Stimulated activated CD4-positive, alpha-beta T cell treated with anti-CD3 and anti-CD28 coated beads, Interleukin-2, amount 100 ng/mL, for 4 hours (primary cell): ENCODE results near the gene MLST8.
A peak's percentile ranks its signal among the peaks of the same experiment; 100 is the strongest.

Experiments
- DNase-seq: peaks from one replicate; pipeline ENCODE4 v3.0.0-alpha.2; 2020; ENCODE audit warnings: low read depth

The MLST8 gene

GRCh38 chr16:2205104-2205966 lies at the start of gene MLST8:
TSS of gene MLST8 (plus strand) at chr16:2205454. CDS start at chr16:2206086, 632 bp downstream.
- DNase-seq: peak; percentile 88

- no peak for DNase-seq
Observed at GRCh38 chr16:2155977-2156848, 49.0 kb upstream of the MLST8 start.

- no peak for DNase-seq
Observed at GRCh38 chr16:2156849-2157224, 48.4 kb upstream of the MLST8 start.

GRCh38 chr16:2157480-2158261 lies 47.6 kb upstream of the MLST8 start:
- no peak for DNase-seq

GRCh38 chr16:2158262-2158638 lies 47.0 kb upstream of the MLST8 start:
- no peak for DNase-seq

- DNase-seq: no peak
Observed at GRCh38 chr16:2159175-2159838, 45.9 kb upstream of the MLST8 start.

GRCh38 chr16:2160915-2161551 lies 44.2 kb upstream of the MLST8 start:
- no peak for DNase-seq

GRCh38 chr16:2161911-2162310 lies 43.3 kb upstream of the MLST8 start:
- DNase-seq: no peak

GRCh38 chr16:2162676-2163118 lies 42.6 kb upstream of the MLST8 start:
- no peak for DNase-seq

- DNase-seq: no peak
Observed at GRCh38 chr16:2163211-2163881, 41.9 kb upstream of the MLST8 start.

GRCh38 chr16:2165861-2166260 lies 39.4 kb upstream of the MLST8 start:
- no peak for DNase-seq

GRCh38 chr16:2166263-2167067 lies 38.8 kb upstream of the MLST8 start:
- DNase-seq: no peak

GRCh38 chr16:2167068-2167638 lies 38.1 kb upstream of the MLST8 start:
- no peak for DNase-seq

- no peak for DNase-seq
Observed at GRCh38 chr16:2170080-2170479, 35.2 kb upstream of the MLST8 start.

- DNase-seq: no peak
Observed at GRCh38 chr16:2170587-2171435, 34.4 kb upstream of the MLST8 start.

- DNase-seq: no peak
Observed at GRCh38 chr16:2171601-2172178, 33.6 kb upstream of the MLST8 start.

- no peak for DNase-seq
Observed at GRCh38 chr16:2172688-2173335, 32.4 kb upstream of the MLST8 start.

GRCh38 chr16:2173366-2173765 lies 31.9 kb upstream of the MLST8 start:
- DNase-seq: no peak
